CD8-positive, alpha-beta memory T cell (primary cell): ENCODE measurements around the gene ARHGAP26. TPM values are rescaled to one million over a fixed set of nuclear protein-coding genes. Genes with fewer than 3 reads are reported as not detected.

Experiments used
- CTCF ChIA-PET: fragments of 350-600 bp; sonication (Branson Sonifier 250); formaldehyde crosslinking; loops from one replicate; lab custom pipeline; 2021; ENCODE audit warnings: antibody characterized with exemption; lab: Charles Lee
- POLR2A ChIA-PET: fragments of 350-600 bp; sonication (Branson Sonifier 250); formaldehyde crosslinking; loops from one replicate; lab custom pipeline; 2021; ENCODE audit warnings: antibody characterized with exemption; lab: Charles Lee
- DNase-seq, 5 donors: peaks; one replicate each; pipeline versions ENCODE4 v3.0.0 to v3.0.0-alpha.2; 2020 to 2022; ENCODE audit warnings: mixed read lengths in 1 of 5
- H3K27ac ChIP-seq: one replicate; pipeline ENCODE4 v1.7.0; 2013; ENCODE audit warnings: low read depth, mild to moderate bottlenecking, low read length, moderate library complexity
- H3K27me3 ChIP-seq: 2 replicates; pipeline ENCODE4 v1.7.0; 2013; ENCODE audit warnings: low read length, mild to moderate bottlenecking; ENCODE audit not compliant: insufficient read depth, poor library complexity, severe bottlenecking
- H3K36me3 ChIP-seq: 2 replicates; pipeline ENCODE4 v1.7.0; 2013; ENCODE audit warnings: mild to moderate bottlenecking, low read length, moderate library complexity; ENCODE audit not compliant: insufficient read depth
- H3K4me1 ChIP-seq: 2 replicates; pipeline ENCODE4 v1.7.0; 2013; ENCODE audit warnings: mild to moderate bottlenecking, low read length, moderate library complexity; ENCODE audit not compliant: insufficient read depth
- H3K4me3 ChIP-seq: 2 replicates; pipeline ENCODE4 v1.7.0; 2013; ENCODE audit warnings: mild to moderate bottlenecking, low read length
- H3K9me3 ChIP-seq: 2 replicates; pipeline ENCODE4 v1.7.0; 2013; ENCODE audit warnings: mild to moderate bottlenecking, low read length
- H3K27ac Mint-ChIP-seq, 8 donors: one replicate each; pipeline ENCODE4 v1.8.0; 2020 to 2021; ENCODE audit warnings: mixed read lengths in 8 of 8, mild to moderate bottlenecking in 6 of 8, inconsistent platforms in 3 of 8, moderate library complexity in 3 of 8
- H3K27me3 Mint-ChIP-seq, 2 donors: one replicate each; pipeline ENCODE4 v1.8.0; 2020 to 2021; ENCODE audit warnings: mixed read lengths in 2 of 2, mild to moderate bottlenecking in 1 of 2, moderate library complexity in 1 of 2
- H3K36me3 Mint-ChIP-seq, 3 donors: one replicate each; pipeline ENCODE4 v1.8.0; 2020 to 2021; ENCODE audit warnings: mixed read lengths in 3 of 3, inconsistent platforms in 1 of 3, mild to moderate bottlenecking in 1 of 3
- H3K4me1 Mint-ChIP-seq, 3 donors: one replicate each; pipeline ENCODE4 v1.8.0; 2020 to 2021; ENCODE audit warnings: mixed read lengths in 3 of 3, inconsistent platforms in 1 of 3, mild to moderate bottlenecking in 1 of 3
- H3K4me3 Mint-ChIP-seq, 7 donors: one replicate each; pipeline ENCODE4 v1.8.0; 2020 to 2021; ENCODE audit warnings: mixed read lengths in 7 of 7, mild to moderate bottlenecking in 6 of 7, moderate library complexity in 4 of 7, inconsistent platforms in 2 of 7
- H3K9me3 Mint-ChIP-seq, 5 donors: one replicate each; pipeline ENCODE4 v1.8.0; 2020 to 2022; ENCODE audit warnings: mixed read lengths in 5 of 5, mild to moderate bottlenecking in 3 of 5, moderate library complexity in 2 of 5, inconsistent platforms in 1 of 5
- polyA plus RNA-seq: library from polyadenylated mRNA; unstranded; fragments of 300-500 nt; fragmentation: Illumina TruSeq; gene quantifications from one replicate; pipeline ENCODE4 v1.2.3, GENCODE V29; 2021
- total RNA-seq, 2 experiments: library from RNA; stranded (reverse); gene quantifications; one replicate each; pipeline ENCODE4 v1.2.3, GENCODE V29; 2021

ARHGAP26 gene
- total and polyA plus RNA-seq, 3 experiments from 2014 or later, result 16.7 to 37.1 (median 19.7) TPM

DNA sequence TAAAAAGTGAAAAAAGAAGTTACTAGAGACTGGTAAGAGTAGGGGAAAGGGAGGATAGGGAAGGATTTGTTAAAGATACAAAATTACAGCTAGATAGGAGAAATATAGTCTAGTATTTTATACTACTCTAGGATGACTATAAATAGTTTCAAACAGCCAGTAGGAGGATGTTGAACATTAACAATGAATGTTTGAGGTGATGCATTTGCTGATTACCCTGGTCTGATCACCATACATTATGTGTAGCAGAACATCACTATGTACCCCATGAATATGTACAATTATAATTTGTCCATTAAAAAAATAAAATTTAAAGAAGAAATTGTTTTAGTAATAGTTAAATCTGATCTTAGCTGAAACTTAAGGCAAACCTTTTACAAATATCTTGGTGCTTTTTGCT lies 302.6 kb downstream of the ARHGAP26 start:
- CTCF ChIA-PET, result no interaction called here

DNA sequence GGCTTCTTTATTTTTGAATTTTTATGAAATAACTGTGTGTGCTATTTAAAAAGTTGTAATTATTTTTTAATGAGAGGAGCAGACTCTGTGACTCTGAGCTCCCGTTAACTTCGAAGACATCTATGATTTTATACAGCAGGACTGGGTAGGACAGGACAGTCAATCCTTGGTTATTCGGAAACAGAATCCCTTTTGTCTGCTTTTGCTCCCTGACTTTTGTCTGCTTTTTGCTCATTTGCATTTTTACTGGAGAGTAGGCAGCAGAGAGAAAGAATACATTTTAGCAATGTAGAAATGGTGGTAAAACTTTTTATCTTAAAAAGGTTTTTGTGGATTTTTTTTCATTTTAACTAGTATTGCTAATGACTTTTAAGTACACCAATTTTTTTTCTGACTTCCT lies 303.6 kb downstream of the ARHGAP26 start:
- POLR2A ChIA-PET, result no interaction called here

More for the DNA sequence above, 302.6 kb downstream of the ARHGAP26 start:
- H3K4me1 Mint-ChIP-seq, result peaks cover 0 to 7% (median 0%) of the 10 kb centered on the region in 3 donors
- H3K4me3 ChIP-seq, result no peak overlapping the region
- H3K4me1 ChIP-seq, result no peaks in the 10 kb centered on the region
- H3K9me3 Mint-ChIP-seq, result peaks cover 0 to 4% (median 3%) of the 10 kb centered on the region in 5 donors
- H3K36me3 Mint-ChIP-seq, result peaks cover 36 to 53% (median 43%) of the 10 kb centered on the region in 3 donors
- DNase-seq, result no peak
- no peaks in the 10 kb centered on the region for H3K9me3 ChIP-seq
- POLR2A ChIA-PET, result no interaction called here
- H3K4me3 Mint-ChIP-seq, result no peak overlapping the region
- H3K27me3 ChIP-seq, result no peaks in the 10 kb centered on the region
- peak overlapping the region in 3 of 8 donors; percentile 6 to 44 (median 43) for H3K27ac Mint-ChIP-seq
- no peaks in the 10 kb centered on the region for H3K36me3 ChIP-seq
- H3K27me3 Mint-ChIP-seq, result peaks cover 0 to 2% of the 10 kb centered on the region in 2 donors
- no peak overlapping the region for H3K27ac ChIP-seq

GRCh38 chr5:143074414-143074996 lies 304.3 kb downstream of the ARHGAP26 start:
- H3K27ac ChIP-seq, result no peak overlapping the region

More for the DNA sequence above, 303.6 kb downstream of the ARHGAP26 start:
- no peaks in the 10 kb centered on the region for H3K27me3 ChIP-seq
- CTCF ChIA-PET, result no interaction called here
- no peak overlapping the region for H3K4me3 ChIP-seq
- peaks cover 0 to 2% of the 10 kb centered on the region in 2 donors for H3K27me3 Mint-ChIP-seq
- peaks cover 31 to 48% (median 36%) of the 10 kb centered on the region in 3 donors for H3K36me3 Mint-ChIP-seq
- no peak overlapping the region for H3K4me3 Mint-ChIP-seq
- DNase-seq, result no peak
- H3K9me3 ChIP-seq, result no peaks in the 10 kb centered on the region
- H3K4me1 Mint-ChIP-seq, result peaks cover 0 to 7% (median 0%) of the 10 kb centered on the region in 3 donors
- no peak overlapping the region for H3K27ac Mint-ChIP-seq
- H3K9me3 Mint-ChIP-seq, result peaks cover 0 to 4% (median 3%) of the 10 kb centered on the region in 5 donors
- no peaks in the 10 kb centered on the region for H3K36me3 ChIP-seq
- H3K27ac ChIP-seq, result no peak overlapping the region
- H3K4me1 ChIP-seq, result no peaks in the 10 kb centered on the region

DNA sequence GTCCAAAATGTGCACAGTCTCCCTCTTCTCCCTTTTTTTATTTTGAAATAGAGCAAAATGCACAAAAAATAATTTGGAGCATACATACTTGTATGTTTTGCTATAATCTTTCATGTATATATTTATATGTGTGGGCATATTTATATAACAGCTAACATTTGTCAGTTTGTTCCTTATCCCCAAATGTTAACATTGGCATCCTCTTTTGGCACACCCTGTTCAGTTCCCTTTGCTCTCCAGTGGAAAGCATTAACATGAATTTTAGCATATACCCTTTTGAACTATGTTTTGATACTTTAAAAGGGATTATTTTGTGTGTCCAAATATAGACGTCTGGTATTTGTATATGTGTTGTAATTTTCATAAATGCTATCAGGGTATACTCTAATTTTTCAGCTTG lies 306.2 kb downstream of the ARHGAP26 start:
- no peaks in the 10 kb centered on the region for H3K4me1 ChIP-seq
- no peaks in the 10 kb centered on the region for H3K27me3 ChIP-seq
- Mint-ChIP-seq H3K4me3 (no peak overlapping the region), H3K27me3 (peaks cover 0 to 4% of the 10 kb centered on the region in 2 donors), H3K36me3 (peaks cover 16 to 31% (median 17%) of the 10 kb centered on the region in 3 donors), H3K27ac (peak overlapping the region in 1 of 8 donors; percentile 73), H3K9me3 (peaks cover 0 to 3% (median 0%) of the 10 kb centered on the region in 5 donors), H3K4me1 (peaks cover 0 to 16% (median 0%) of the 10 kb centered on the region in 3 donors)
- CTCF ChIA-PET, result no interaction called here
- no peak overlapping the region for H3K4me3 ChIP-seq
- no peak overlapping the region for H3K27ac ChIP-seq
- H3K36me3 ChIP-seq, result no peaks in the 10 kb centered on the region
- POLR2A ChIA-PET, result interaction anchor here (0.7 kb wide), 1 partner anchor 45 kb away, joined by 3 read pairs; no protein-coding TSS in a partner anchor
- H3K9me3 ChIP-seq, result no peaks in the 10 kb centered on the region
- DNase-seq, result no peak

More at GRCh38 chr5:143074414-143074996, 304.3 kb downstream of the ARHGAP26 start:
- H3K4me1 Mint-ChIP-seq, result peaks cover 0 to 7% (median 0%) of the 10 kb centered on the region in 3 donors
- Histone ChIP-seq H3K9me3 (no peaks in the 10 kb centered on the region), H3K4me3 (no peak overlapping the region), H3K27me3 (no peaks in the 10 kb centered on the region), H3K36me3 (no peaks in the 10 kb centered on the region), H3K4me1 (no peaks in the 10 kb centered on the region)
- DNase-seq, result no peak
- peaks cover 0 to 4% (median 3%) of the 10 kb centered on the region in 5 donors for H3K9me3 Mint-ChIP-seq
- peaks cover 25 to 41% (median 30%) of the 10 kb centered on the region in 3 donors for H3K36me3 Mint-ChIP-seq
- H3K27me3 Mint-ChIP-seq, result peaks cover 0 to 2% of the 10 kb centered on the region in 2 donors
- ChIA-PET CTCF (no interaction called here), POLR2A (no interaction called here)
- H3K4me3 Mint-ChIP-seq, result no peak overlapping the region
- H3K27ac Mint-ChIP-seq, result peak overlapping the region in 2 of 8 donors; percentile 79 to 81

DNA sequence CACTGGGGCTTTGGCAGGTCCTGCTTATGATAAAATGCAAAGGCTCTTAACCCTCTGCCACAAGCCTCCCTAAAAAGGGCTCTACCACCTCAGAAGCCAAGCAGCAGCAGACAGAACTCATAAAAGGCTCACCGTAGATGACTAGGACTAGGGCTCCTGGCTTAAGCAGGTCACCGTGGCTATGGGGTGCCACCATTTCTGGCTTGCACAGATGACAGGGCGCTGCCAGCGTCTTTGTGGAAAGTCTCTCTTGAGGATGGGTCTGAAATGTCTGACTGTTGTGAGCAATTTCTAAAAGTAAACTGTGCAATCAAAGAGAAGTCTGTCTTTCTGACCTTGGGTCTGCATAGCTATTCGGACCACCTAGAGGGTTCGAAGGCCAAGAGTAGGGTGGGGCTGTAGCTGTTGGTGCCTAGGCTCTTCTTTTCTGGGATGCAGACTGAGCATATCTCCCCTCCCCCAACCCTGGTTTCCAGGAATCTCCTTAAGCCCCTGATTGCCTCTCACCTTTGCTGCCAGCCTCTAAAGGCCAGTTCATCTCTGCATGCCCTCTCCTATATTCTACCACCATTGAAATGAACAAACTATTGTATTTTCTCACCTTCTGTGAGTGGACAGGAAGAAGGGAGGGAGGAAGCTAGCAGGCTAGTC lies 307.4 kb downstream of the ARHGAP26 start:
- Histone ChIP-seq H3K4me3 (no peak overlapping the region), H3K27me3 (no peaks in the 10 kb centered on the region), H3K4me1 (no peaks in the 10 kb centered on the region), H3K36me3 (no peaks in the 10 kb centered on the region), H3K27ac (no peak overlapping the region), H3K9me3 (no peaks in the 10 kb centered on the region)
- Mint-ChIP-seq H3K36me3 (peaks cover 8 to 27% (median 17%) of the 10 kb centered on the region in 3 donors), H3K27ac (peak overlapping the region in 2 of 8 donors; percentile 8 to 33), H3K4me3 (no peak overlapping the region), H3K4me1 (peaks cover 0 to 16% (median 0%) of the 10 kb centered on the region in 3 donors), H3K9me3 (no peaks in the 10 kb centered on the region), H3K27me3 (peaks cover 0 to 4% of the 10 kb centered on the region in 2 donors)
- no peak for DNase-seq
- ChIA-PET CTCF (no interaction called here), POLR2A (no interaction called here)

DNA sequence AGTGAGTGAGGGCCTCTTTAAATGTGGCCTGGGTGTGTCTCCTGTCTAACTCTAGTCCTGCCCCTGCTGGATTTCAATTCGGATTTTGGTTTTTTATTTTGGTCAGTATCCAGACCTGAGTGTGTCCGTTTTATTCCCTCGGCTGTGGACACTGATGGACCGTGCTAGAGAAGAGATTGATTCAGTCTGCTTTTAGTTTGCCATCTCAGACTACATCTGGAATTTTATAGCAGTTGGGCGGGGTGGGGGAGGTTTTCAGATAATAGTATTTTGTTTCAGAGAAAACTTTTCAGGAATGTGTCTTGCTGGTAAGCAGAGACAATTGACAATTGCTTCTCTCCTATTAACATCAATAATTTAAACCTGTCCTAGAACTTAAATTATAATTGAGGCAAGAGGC lies 308.1 kb downstream of the ARHGAP26 start:
- Histone ChIP-seq H3K27me3 (no peaks in the 10 kb centered on the region), H3K27ac (no peak overlapping the region), H3K9me3 (no peaks in the 10 kb centered on the region), H3K4me3 (no peak overlapping the region), H3K4me1 (no peaks in the 10 kb centered on the region), H3K36me3 (no peaks in the 10 kb centered on the region)
- Mint-ChIP-seq H3K27me3 (peaks cover 0 to 4% of the 10 kb centered on the region in 2 donors), H3K4me1 (peaks cover 0 to 16% (median 0%) of the 10 kb centered on the region in 3 donors), H3K27ac (no peak overlapping the region), H3K9me3 (no peaks in the 10 kb centered on the region), H3K36me3 (peaks cover 7 to 31% (median 17%) of the 10 kb centered on the region in 3 donors), H3K4me3 (no peak overlapping the region)
- POLR2A ChIA-PET, result no interaction called here
- DNase-seq, result no peak
- CTCF ChIA-PET, result no interaction called here

GRCh38 chr5:143078971-143079370 lies 308.8 kb downstream of the ARHGAP26 start:
- ChIA-PET POLR2A (no interaction called here), CTCF (no interaction called here)
- Mint-ChIP-seq H3K36me3 (peaks cover 7 to 37% (median 17%) of the 10 kb centered on the region in 3 donors), H3K4me3 (no peak overlapping the region), H3K4me1 (peaks cover 0 to 16% (median 0%) of the 10 kb centered on the region in 3 donors), H3K27me3 (peaks cover 0 to 4% of the 10 kb centered on the region in 2 donors), H3K9me3 (no peaks in the 10 kb centered on the region), H3K27ac (peak overlapping the region in 4 of 8 donors; percentile 3 to 57 (median 35))
- Histone ChIP-seq H3K9me3 (no peaks in the 10 kb centered on the region), H3K27ac (no peak overlapping the region), H3K36me3 (no peaks in the 10 kb centered on the region), H3K4me1 (no peaks in the 10 kb centered on the region), H3K27me3 (no peaks in the 10 kb centered on the region), H3K4me3 (no peak overlapping the region)
- DNase-seq, result no peak

- H3K27ac Mint-ChIP-seq, result peak overlapping the region in 6 of 8 donors; percentile 1 to 87 (median 27)
- H3K9me3 Mint-ChIP-seq, result no peaks in the 10 kb centered on the region
- ChIA-PET CTCF (no interaction called here), POLR2A (interaction anchor here (0.6 kb wide), 1 partner anchor 18 kb away, joined by 4 read pairs; no protein-coding TSS in a partner anchor)
- Histone ChIP-seq H3K27ac (no peak overlapping the region), H3K27me3 (no peaks in the 10 kb centered on the region), H3K36me3 (no peaks in the 10 kb centered on the region), H3K9me3 (no peaks in the 10 kb centered on the region), H3K4me3 (no peak overlapping the region), H3K4me1 (no peaks in the 10 kb centered on the region)
- H3K36me3 Mint-ChIP-seq, result peaks cover 10 to 43% (median 12%) of the 10 kb centered on the region in 3 donors
- peaks cover 0 to 4% of the 10 kb centered on the region in 2 donors for H3K27me3 Mint-ChIP-seq
- DNase-seq, result no peak
- H3K4me3 Mint-ChIP-seq, result no peak overlapping the region
- H3K4me1 Mint-ChIP-seq, result peaks cover 0 to 18% (median 4%) of the 10 kb centered on the region in 3 donors
Observed at GRCh38 chr5:143080407-143080806, 310.2 kb downstream of the ARHGAP26 start.
